ENCODE data around the gene PDAP1.

The PDAP1 gene

GRCh38 chr7:99404235-99404976 is 4.0 kb downstream of the PDAP1 start:
- DNase-seq (ENCODE audit: low spot score) = no peak
- TF ChIP-seq CTCF (IDR thresholded peaks at IDR 0.05; ENCODE audit: extremely low read depth, missing control alignments) = no peak

DNA sequence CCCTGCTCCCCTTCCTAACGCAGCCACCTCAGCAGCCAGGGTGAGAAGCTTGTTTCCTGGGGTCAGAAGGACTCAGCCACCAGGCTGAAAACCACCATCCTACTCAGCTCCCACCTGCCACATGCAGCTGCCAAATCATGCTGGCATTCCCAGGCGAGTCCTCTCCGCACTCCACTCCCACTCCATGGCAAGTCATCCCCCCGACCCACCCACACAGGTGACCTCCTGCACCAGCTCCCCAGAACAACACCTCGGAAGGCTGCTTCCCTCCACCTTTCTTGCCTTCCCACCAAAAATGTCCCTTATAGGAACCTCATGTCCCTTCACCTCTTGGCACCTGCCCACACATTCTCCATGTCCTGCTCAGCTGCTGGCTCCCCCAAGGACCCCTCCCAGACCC is 4.6 kb downstream of the PDAP1 start:
- no peak for TF ChIP-seq CTCF (IDR thresholded peaks at IDR 0.05; ENCODE audit: extremely low read depth, missing control alignments)
- no peak for DNase-seq (ENCODE audit: low spot score)

GRCh38 chr7:99402854-99403253 is 5.5 kb downstream of the PDAP1 start:
- TF ChIP-seq CTCF (IDR thresholded peaks at IDR 0.05; ENCODE audit: extremely low read depth, missing control alignments) = no peak
- no peak for DNase-seq (ENCODE audit: low spot score)

GRCh38 chr7:99399597-99399996 is 8.8 kb downstream of the PDAP1 start:
- DNase-seq (ENCODE audit: low spot score) = no peak
- TF ChIP-seq CTCF (IDR thresholded peaks at IDR 0.05; ENCODE audit: extremely low read depth, missing control alignments) = no peak

DNA sequence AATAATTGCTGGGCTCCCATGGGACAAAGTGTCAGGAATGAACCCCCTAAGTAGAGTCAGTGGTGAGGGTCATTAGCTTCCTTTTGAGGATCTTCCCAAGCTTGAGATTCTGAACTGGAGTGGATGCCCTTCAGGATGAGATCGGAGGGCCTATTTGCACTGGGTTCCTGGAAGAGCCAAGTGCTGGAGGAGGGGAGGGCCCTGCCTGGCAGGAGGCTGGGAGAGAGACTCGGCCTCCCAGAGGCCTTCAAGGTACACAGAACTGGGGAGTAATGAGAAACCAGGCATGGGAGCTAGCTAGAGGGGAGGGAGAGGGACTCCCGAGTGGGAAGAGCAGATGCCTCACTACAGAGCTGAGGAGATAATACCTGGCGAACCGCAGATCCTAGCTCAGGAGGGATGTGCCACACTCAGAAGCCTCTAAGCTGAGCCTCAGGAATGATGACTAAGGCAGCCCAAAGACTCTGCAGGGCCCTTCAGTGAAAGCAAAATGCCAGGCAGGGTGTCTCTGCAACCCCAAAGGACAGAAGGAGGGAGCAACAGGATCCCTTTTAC is 9.4 kb downstream of the PDAP1 start:
- no peak for DNase-seq (ENCODE audit: low spot score)
- TF ChIP-seq CTCF (IDR thresholded peaks at IDR 0.05; ENCODE audit: extremely low read depth, missing control alignments) = no peak

DNA sequence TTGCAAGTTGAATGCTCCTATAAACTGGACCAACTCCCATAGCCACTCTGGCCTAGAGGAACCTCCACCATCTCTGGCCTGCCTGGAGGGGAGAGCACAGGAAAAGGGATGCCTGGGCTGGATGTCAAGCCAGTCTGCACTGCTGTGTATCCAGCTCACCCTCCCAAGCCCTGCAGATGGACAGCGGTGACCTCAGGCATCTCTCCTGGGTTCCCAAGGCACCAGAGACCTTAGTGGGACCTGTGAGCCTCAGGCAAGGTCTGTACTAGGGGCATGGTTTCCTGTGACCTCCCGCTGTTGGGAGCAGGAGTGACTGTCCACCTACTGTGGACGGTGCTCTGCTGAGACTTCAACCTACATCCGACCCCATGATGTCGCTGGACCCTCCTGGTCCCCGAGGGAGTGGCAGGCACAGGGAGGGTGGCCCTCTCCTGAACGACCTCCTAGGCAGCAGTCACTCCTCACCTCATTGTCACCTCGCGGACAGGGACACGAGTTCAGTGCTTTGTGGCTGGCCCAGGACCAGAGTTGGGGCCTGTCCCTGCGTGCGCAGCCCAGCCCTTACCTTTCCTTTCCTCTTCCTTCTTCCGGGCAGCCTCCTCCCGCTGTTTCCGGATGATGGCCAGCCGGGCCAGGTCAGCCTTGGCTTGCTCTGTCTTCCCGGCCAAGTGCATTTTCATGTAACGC is 11.0 kb downstream of the PDAP1 start:
- no peak for DNase-seq (ENCODE audit: low spot score)
- no peak for TF ChIP-seq CTCF (IDR thresholded peaks at IDR 0.05; ENCODE audit: extremely low read depth, missing control alignments)
